ENCODE data around the gene GUSB. TPM values are rescaled to one million over a fixed set of nuclear protein-coding genes. Genes with fewer than 3 reads are reported as not detected.
"Not testable (repeated sequence)": the region's sequence is repeated elsewhere in the genome, so short reads cannot be mapped to it uniquely, and the experiment has no call there.

The GUSB gene
- 100 to 1,000 TPM in 1 of 4 donors, 10 to 100 TPM in 3; 48.3 to 346 (median 55.3) TPM for total RNA-seq

DNA sequence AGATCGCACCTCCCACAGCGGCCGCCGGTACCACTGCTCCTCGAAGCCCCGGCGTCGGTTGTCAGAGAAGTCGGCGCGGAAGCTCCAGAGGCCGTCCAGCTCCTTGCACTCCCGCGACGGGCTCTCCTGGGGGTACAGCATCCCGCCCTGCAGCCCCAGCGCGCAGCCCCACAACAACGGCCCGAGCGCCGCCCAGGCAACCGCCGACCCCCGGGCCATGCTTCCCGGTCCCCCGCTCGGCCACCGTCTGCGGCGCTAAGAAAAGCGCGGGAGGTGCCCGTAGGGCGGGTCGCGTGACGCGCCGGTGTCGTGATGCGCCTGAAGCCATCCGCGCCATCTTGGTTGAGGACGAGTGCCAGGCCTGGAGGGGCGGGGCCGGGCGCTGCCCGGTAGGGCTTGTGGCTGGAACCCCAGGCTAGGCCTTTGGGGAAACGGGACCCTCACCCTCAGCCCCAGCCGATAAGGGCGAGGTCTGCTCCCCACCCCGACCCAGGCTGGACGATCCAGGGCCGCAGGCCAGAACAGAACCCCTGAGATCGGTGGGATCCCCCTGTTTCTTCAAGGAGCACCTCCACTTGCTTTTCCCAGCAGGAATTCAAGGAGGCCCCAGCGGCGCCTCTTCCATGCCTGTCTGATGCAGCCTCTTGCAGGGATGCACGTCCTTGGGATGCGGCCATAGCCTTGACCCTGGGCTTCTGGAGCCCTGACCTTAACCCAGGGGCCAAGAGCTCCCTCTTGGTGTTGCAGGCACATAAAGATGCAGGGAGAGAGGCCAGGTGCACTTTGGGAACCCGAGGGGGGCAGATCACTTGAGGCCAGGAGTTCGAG, at the start of gene GUSB:
Gene GUSB, minus strand, starts transcription at position 249 of the 828 bp plus-strand sequence. Its CDS starts 30 bp downstream, at position 219.
- 4% methylated on average over 27 of the region's 62 CpGs; no CpG with 5 or more reads in 1 of the 2 donors for WGBS, 2 donors (ENCODE audit: low coverage in 1 of 2)
- intact Hi-C loops (cut with DNase I; ENCODE audit: low total_unique reads) (no loop called here), in situ Hi-C loops (cut with MboI; ENCODE audit: low pct_ligation_motif_present in 1 of 4, low pct_unique_long_range_greater_than_20kb in 1 of 4, low sequenced_read_pairs in 3 of 4) (loop anchor here in 1 of 4 donors (25.0 kb wide), 1 partner anchor 245 kb away; no protein-coding TSS in a partner anchor)
- Histone ChIP-seq H3K27me3 (no peaks in the 10 kb centered on the region), H3K36me3 (no peaks in the 10 kb centered on the region), H3K4me3 (peak within 1 kb of the TSS; percentile 83 to 94 (median 89)), H3K4me1 (peaks cover 0 to 25% (median 19%) of the 10 kb centered on the region in 4 donors), H3K27ac (peak within 1 kb of the TSS; percentile 82 to 89 (median 86)), H3K9me3 (no peaks in the 10 kb centered on the region)
- TF ChIP-seq EP300 (IDR thresholded peaks at IDR 0.05; ENCODE audit: low read depth) (no peak), POLR2A (IDR thresholded peaks at IDR 0.05) (peak; percentile 76), POLR2AphosphoS5 (IDR thresholded peaks at IDR 0.05) (peak; percentile 88 to 94 (median 93))
- TF ChIP-seq, protein P1, sequence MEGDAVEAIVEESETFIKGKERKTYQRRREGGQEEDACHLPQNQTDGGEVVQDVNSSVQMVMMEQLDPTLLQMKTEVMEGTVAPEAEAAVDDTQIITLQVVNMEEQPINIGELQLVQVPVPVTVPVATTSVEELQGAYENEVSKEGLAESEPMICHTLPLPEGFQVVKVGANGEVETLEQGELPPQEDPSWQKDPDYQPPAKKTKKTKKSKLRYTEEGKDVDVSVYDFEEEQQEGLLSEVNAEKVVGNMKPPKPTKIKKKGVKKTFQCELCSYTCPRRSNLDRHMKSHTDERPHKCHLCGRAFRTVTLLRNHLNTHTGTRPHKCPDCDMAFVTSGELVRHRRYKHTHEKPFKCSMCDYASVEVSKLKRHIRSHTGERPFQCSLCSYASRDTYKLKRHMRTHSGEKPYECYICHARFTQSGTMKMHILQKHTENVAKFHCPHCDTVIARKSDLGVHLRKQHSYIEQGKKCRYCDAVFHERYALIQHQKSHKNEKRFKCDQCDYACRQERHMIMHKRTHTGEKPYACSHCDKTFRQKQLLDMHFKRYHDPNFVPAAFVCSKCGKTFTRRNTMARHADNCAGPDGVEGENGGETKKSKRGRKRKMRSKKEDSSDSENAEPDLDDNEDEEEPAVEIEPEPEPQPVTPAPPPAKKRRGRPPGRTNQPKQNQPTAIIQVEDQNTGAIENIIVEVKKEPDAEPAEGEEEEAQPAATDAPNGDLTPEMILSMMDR (IDR thresholded peaks at IDR 0.05): no peak
- peak; percentile 95 for DNase-seq

DNA sequence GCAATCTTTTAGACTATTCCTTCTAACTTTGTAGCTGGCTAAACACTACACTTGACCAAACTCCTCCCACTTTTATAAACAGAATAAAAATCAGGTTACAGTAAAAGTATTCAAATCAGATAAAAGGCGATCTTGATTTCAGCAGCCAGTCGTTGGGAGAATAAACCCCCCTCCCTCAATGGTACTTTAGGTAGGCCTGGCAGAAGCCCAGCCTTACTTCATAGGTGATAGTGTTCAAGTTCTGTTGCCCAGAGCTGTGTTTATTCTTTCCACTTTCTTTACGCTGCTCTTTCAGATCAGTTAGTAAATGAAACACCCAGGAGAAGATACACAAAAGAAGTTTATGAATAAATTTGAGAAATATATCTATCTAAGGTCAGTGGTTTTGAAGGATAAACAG, 46.3 kb upstream of the GUSB start:
- H3K4me1 ChIP-seq; H3K27me3 ChIP-seq; H3K36me3 ChIP-seq; H3K9me3 ChIP-seq; DNase-seq; H3K4me3 ChIP-seq; H3K27ac ChIP-seq; intact Hi-C loops (cut with DNase I; ENCODE audit: low total_unique reads): not testable (repeated sequence)
- in situ Hi-C loops (cut with MboI; ENCODE audit: low pct_ligation_motif_present in 1 of 4, low pct_unique_long_range_greater_than_20kb in 1 of 4, low sequenced_read_pairs in 3 of 4): loop anchor here in 1 of 4 donors (25.0 kb wide), 1 partner anchor 384 kb away; no protein-coding TSS in a partner anchor
- 47 to 69% methylated on average over 2 to 3 of the region's 3 CpGs for WGBS, 2 donors (ENCODE audit: low coverage in 1 of 2)

DNA sequence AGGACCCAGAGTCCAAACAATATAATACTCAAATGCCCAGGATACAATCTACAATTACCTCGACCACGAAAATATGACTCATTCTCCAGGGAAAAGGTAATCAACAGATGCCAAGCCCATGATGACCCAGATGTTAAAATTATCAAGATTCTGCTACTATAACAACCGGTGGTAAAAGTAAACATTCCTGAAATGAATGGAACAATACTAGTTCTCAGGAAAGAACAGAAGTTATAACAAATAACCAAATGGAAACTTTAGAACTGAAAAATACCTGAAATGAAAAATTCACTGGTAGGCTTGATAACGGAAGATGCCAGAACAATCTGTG, 34.1 kb upstream of the GUSB start:
- peak overlapping the region in 3 of 4 donors; percentile 61 to 76 (median 70) for H3K27ac ChIP-seq
- H3K4me3 ChIP-seq: no peak overlapping the region
- H3K4me1 ChIP-seq: peaks cover 0 to 24% (median 13%) of the 10 kb centered on the region in 4 donors
- no peaks in the 10 kb centered on the region for H3K36me3 ChIP-seq
- intact Hi-C loops (cut with DNase I; ENCODE audit: low total_unique reads) (no loop called here), in situ Hi-C loops (cut with MboI; ENCODE audit: low pct_ligation_motif_present in 1 of 4, low pct_unique_long_range_greater_than_20kb in 1 of 4, low sequenced_read_pairs in 3 of 4) (no loop called here)
- no peaks in the 10 kb centered on the region for H3K9me3 ChIP-seq
- H3K27me3 ChIP-seq: no peaks in the 10 kb centered on the region
- TF ChIP-seq POLR2A (IDR thresholded peaks at IDR 0.05) (no peak), POLR2AphosphoS5 (IDR thresholded peaks at IDR 0.05) (peak in 1 of 3 donors; percentile 25)
- 29 to 60% methylated on average over 1 to 4 of the region's 4 CpGs for WGBS, 2 donors (ENCODE audit: low coverage in 1 of 2)
- DNase-seq: no peak

DNA sequence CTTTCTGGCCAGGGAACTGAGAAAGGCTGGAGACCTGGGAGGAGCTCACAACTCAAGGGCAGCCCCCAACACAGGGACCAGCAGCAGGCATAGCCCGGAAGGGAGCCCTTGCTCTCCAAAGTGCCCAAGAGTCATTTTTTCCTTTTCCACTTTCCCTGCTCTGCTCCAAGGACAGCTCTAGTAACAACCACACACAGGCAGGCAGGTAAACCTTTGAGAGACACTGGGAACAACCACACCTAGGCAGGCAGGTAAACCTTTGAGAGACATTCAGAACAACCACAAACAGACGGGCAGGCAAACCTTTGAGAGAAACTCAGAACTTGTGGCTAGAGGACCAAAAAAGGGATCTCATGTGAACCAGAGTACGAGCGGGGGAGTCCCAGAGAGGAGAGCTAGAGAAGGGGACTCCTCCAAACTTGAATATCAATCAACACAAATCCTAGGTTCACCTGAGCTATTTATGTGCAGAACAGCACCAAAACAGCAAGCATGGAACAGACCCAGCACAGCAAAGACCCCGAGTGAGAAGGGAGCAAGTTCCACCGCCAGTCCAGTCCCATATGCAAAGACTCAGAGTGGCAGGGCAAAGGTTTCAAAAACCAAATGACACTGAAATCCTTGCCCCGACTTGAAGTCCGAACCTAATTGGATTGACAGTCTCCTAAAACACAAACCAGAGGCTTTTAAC, 33.6 kb upstream of the GUSB start:
- no peak overlapping the region for H3K4me3 ChIP-seq
- in situ Hi-C loops (cut with MboI; ENCODE audit: low pct_ligation_motif_present in 1 of 4, low pct_unique_long_range_greater_than_20kb in 1 of 4, low sequenced_read_pairs in 3 of 4) (no loop called here), intact Hi-C loops (cut with DNase I; ENCODE audit: low total_unique reads) (no loop called here)
- 71 to 80% methylated on average over 4 to 8 of the region's 8 CpGs for WGBS, 2 donors (ENCODE audit: low coverage in 1 of 2)
- no peaks in the 10 kb centered on the region for H3K9me3 ChIP-seq
- TF ChIP-seq, protein P1 (IDR thresholded peaks at IDR 0.05): no peak
- TF ChIP-seq POLR2AphosphoS5 (IDR thresholded peaks at IDR 0.05) (no peak), POLR2A (IDR thresholded peaks at IDR 0.05) (no peak), EP300 (IDR thresholded peaks at IDR 0.05; ENCODE audit: low read depth) (no peak)
- no peaks in the 10 kb centered on the region for H3K36me3 ChIP-seq
- DNase-seq: no peak
- peaks cover 0 to 24% (median 13%) of the 10 kb centered on the region in 4 donors for H3K4me1 ChIP-seq
- peak overlapping the region; percentile 57 to 76 (median 66) for H3K27ac ChIP-seq
- no peaks in the 10 kb centered on the region for H3K27me3 ChIP-seq

DNA sequence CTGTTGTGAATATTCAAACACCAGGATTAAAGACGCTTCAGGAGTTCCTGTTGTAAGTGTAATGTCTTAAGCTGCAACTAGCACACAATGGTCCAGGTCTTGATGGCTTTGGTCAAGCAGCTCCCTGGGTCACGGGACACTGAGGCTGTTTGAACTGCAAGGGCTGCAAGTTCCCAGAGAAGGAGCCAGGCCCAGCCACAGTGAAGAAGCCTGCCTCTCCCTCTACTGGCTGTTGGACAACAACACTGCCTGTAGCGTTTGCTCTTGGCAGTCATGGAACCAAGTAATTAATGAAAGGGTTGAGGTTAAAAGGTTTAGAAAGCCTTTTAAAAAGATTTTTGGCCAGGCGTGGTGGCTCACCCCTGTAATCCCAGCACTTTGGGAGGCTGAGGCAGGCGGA, 31.9 kb upstream of the GUSB start:
- TF ChIP-seq, protein P1 (IDR thresholded peaks at IDR 0.05): peak; percentile 33 to 48 (median 43)
- TF ChIP-seq EP300 (IDR thresholded peaks at IDR 0.05; ENCODE audit: low read depth): no peak
- Histone ChIP-seq H3K27me3 (no peaks in the 10 kb centered on the region), H3K4me3 (no peak overlapping the region), H3K36me3 (no peaks in the 10 kb centered on the region), H3K9me3 (no peaks in the 10 kb centered on the region), H3K27ac (no peak overlapping the region), H3K4me1 (peaks cover 0 to 24% (median 13%) of the 10 kb centered on the region in 4 donors)
- in situ Hi-C loops (cut with MboI; ENCODE audit: low pct_ligation_motif_present in 1 of 4, low pct_unique_long_range_greater_than_20kb in 1 of 4, low sequenced_read_pairs in 3 of 4): no loop called here
- intact Hi-C loops (cut with DNase I; ENCODE audit: low total_unique reads): no loop called here
- 75% methylated on average over 5 of the region's 5 CpGs; no CpG with 5 or more reads in 1 of the 2 donors for WGBS, 2 donors (ENCODE audit: low coverage in 1 of 2)
- peak; percentile 32 for DNase-seq
